Retinal pigment epithelial cell (primary cell): ENCODE results near the gene RNASEH2C.
A peak's percentile ranks its signal among the peaks of the same experiment; 100 is the strongest.
"Not testable (repeated sequence)": the region's sequence is repeated elsewhere in the genome, so short reads cannot be mapped to it uniquely, and the experiment has no call there.

Source experiments
- DNase-seq: peaks from one replicate; pipeline ENCODE4 v3.0.0-alpha.2; 2010; ENCODE audit warnings: low read depth
- H3K4me3 ChIP-seq: 2 replicates; pipeline ENCODE4 v1.5.1; 2011; ENCODE audit warnings: mild to moderate bottlenecking, low read length, control low read depth, moderate library complexity
- TF ChIP-seq, protein P1 (sequence below): conservative IDR thresholded peaks from 2 replicates; pipeline ENCODE4 v1.5.1; 2011; ENCODE audit warnings: low read depth, low read length, control low read depth, inconsistent platforms

Gene RNASEH2C

DNA sequence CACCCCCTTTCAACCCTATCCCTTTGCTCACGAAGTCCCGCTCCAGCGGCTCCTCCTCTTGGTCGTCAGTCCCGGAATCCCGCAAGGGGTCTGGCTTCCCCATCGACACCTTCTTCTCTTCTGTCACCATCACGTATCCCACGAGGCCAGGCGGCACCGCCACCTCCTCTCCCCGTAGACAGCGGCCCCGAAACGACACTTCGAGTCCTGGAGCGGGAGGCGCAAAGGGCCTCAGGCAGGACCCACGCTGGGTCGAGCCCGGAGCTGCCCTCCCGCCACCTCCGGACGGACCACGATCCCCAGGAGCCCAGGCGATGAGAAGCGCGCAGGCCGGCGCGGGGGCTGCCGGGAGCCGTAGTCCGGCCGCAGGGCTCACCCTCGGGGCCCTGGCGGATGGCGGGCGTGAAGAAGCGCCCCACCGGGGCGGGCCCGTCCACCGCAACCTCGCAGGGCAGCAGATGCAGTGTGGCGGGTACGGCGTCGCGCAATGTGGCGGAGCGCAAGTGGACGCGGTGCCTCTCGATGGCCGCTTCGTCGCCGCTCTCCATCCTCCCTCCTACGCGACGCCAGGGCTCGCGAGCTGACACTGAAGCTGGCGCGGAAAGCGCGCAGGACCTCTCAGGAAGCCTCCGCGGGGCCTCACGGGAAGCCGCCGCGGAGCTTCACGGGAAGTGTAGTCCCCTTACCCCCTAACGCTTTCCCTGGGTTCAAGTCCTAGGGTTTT, at the start of gene RNASEH2C:
Gene RNASEH2C (minus strand): TSS at position 588 of the 724 bp plus-strand sequence. CDS start 40 bp downstream, at position 548.
- TF ChIP-seq, protein P1, sequence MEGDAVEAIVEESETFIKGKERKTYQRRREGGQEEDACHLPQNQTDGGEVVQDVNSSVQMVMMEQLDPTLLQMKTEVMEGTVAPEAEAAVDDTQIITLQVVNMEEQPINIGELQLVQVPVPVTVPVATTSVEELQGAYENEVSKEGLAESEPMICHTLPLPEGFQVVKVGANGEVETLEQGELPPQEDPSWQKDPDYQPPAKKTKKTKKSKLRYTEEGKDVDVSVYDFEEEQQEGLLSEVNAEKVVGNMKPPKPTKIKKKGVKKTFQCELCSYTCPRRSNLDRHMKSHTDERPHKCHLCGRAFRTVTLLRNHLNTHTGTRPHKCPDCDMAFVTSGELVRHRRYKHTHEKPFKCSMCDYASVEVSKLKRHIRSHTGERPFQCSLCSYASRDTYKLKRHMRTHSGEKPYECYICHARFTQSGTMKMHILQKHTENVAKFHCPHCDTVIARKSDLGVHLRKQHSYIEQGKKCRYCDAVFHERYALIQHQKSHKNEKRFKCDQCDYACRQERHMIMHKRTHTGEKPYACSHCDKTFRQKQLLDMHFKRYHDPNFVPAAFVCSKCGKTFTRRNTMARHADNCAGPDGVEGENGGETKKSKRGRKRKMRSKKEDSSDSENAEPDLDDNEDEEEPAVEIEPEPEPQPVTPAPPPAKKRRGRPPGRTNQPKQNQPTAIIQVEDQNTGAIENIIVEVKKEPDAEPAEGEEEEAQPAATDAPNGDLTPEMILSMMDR = no peak
- peak within 1 kb of the TSS; percentile 78 for H3K4me3 ChIP-seq
- DNase-seq = peak; percentile 46

DNA sequence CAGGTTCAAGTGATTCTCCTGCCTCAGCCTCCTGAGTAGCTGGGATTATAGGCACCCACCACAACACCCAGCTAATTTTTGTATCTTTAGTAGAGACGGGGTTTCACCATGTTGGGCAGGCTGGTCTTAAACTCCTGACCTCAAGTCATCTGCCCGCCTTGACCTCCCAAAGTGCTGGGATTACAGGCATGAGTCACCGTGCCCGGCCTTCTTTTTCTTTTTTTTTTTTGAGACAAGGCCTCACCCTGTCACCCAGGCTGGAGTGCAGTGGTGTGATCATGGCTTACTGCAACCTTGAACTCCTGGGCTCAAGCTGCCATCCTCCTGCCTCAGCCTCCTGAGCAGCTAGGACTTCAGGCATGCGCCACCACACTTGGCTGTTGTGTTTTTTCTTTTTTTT, 47.2 kb upstream of the RNASEH2C start:
- DNase-seq, H3K4me3 ChIP-seq: not testable (repeated sequence)

DNA sequence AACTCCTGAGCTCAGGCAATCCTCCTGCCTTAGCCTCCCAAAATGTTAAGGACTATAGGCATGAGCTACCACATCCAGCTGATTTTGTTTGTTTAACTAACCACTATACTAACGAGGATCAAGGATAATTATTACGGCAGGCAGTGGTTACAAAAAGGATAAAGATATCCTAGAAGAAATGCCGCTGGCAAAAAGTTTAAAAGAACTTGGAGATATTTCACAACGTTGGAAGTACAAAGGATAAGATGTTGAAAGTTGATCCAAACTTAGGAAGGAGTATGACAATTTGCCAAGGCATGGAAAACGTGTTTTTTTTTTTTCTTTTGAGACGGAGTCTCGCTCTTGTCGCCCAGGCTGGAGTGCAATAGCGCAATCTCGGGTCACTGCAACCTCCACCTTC, 46.8 kb upstream of the RNASEH2C start:
- no peak for DNase-seq
- TF ChIP-seq, protein P1 = no peak
- H3K4me3 ChIP-seq = no peak overlapping the region

DNA sequence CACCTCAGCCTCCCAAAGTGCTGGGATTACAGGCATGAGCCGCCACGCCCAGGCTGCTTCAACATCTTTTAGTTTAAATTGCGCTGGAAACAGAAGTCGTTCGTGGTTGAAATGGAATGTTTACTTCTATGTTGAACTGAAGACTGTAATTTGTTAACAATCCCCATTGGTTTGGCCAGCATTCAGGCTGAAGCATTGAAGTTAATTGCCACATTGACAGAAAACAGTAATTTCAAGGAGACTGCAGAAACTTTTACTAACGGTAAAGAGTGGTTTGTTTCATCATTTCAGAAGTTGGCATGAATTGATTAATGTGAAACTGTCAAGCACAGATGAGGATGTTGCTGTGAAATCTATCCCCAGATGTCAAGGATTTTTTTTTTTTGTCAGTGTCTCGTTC, 45.9 kb upstream of the RNASEH2C start:
- H3K4me3 ChIP-seq = no peak overlapping the region
- TF ChIP-seq, protein P1 = no peak
- DNase-seq = no peak

DNA sequence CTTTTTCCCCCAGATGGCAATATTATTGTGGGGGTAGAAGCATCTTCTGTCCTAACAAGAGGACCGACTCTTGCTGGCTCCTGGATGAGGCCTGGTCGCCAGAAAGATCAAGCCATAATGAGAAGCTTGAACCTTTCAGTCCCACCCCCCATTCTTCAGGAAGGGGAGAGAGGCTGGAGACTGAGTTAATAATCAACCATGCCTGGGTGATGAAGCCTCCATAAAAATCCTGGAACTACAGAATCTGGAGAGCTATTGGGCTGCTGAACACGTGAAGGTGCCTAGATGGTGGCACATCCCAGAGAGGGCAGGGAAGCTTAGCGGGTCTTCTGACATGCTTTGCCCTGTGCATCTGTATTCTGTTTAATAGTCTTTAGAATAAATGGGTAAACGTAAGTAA, 43.8 kb upstream of the RNASEH2C start:
- no peak overlapping the region for H3K4me3 ChIP-seq
- TF ChIP-seq, protein P1 = no peak
- no peak for DNase-seq

DNA sequence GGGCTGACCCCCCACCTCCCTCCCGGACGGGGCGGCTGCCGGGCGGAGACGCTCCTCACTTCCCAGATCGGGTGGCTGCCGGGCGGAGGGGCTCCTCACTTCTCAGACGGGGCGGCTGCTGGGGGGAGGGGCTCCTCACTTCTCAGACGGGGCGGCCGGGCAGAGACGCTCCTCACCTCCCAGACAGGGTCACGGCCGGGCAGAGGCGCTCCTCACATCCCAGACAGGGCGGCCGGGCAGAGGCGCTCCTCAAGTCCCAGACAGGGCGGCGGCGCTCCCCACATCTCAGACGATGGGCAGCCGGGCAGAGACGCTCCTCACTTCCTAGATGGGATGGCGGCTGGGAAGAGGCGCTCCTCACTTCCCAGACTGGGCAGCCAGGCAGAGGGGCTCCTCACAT, 42.2 kb upstream of the RNASEH2C start:
- H3K4me3 ChIP-seq, DNase-seq: not testable (repeated sequence)

DNA sequence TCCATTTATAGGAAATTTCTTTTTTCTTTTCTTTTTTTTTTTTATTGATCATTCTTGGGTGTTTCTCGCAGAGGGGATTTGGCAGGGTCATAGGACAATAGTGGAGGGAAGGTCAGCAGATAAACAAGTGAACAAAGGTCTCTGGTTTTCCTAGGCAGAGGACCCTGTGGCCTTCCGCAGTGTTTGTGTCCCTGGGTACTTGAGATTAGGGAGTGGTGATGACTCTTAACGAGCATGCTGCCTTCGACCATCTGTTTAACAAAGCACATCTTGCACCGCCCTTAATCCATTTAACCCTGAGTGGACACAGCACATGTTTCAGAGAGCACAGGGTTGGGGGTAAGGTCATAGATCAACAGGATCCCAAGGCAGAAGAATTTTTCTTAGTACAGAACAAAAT, 41.6 kb upstream of the RNASEH2C start:
- not testable (repeated sequence) for H3K4me3 ChIP-seq, DNase-seq

DNA sequence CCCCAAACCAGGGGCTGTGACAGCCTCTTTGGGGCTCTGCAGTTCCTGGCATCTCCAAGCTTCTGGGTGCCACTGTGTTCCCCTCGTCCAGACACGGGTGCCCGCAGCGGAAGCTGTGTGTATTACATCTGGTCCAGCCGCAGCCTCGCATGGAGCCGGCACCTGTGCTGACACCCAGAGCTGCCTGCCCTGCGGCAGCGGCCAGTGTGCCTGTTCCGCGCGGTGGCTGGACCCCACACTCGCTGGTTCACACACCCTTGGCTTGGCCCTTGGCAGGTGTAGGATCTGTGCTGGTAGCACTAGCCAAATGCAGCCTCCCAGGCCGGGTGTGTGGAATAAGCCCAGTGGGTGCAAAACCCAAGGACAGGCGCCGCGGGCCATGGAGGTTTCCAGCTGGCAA, 24.5 kb upstream of the RNASEH2C start:
- no peak overlapping the region for H3K4me3 ChIP-seq
- TF ChIP-seq, protein P1 = no peak
- no peak for DNase-seq

DNA sequence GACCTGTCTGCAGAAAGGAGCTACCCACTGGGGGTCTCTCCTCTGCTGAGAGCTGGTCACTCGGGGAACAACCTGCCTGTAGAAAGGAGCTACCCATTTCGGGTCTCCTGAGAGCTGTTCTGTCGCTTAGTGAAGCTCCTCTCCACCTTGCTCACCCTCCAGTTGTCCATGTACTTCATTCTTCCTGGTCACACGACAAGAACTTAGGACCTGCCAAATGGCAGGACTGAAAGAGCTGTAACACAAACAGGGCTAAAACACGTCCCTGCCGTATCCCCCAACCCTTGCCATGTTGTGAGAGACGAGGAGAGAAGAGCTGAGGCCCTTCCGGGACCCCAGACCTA, 24.1 kb upstream of the RNASEH2C start:
- TF ChIP-seq, protein P1 = no peak
- no peak overlapping the region for H3K4me3 ChIP-seq
- DNase-seq = no peak
